Measurements from ENCODE around the gene RUNX1. TPM values are rescaled to one million over a fixed set of nuclear protein-coding genes. Genes with fewer than 3 reads are reported as not detected.
A peak's percentile ranks its signal among the peaks of the same experiment; 100 is the strongest.
"Not testable (repeated sequence)": the region's sequence is repeated elsewhere in the genome, so short reads cannot be mapped to it uniquely, and the experiment has no call there.

Gene RUNX1
- total and polyA plus RNA-seq, 2 of the 13 experiments (the other 11 are each of a cell fraction or from before 2014, with no cell fraction given), result 5.4 to 6.4 TPM

- H3K27me3 ChIP-seq (ENCODE audit: control insufficient read depth in 1 of 2, insufficient read depth in 2 of 2, low read length in 2 of 2), result no peaks in the 10 kb centered on the region
- intact Hi-C loops (cut with micrococcal nuclease; ENCODE audit: unreplicated experiment) (loop anchor here (10.0 kb wide), 1 partner anchor 57 kb away; no protein-coding TSS in a partner anchor), in situ Hi-C loops (cut with HindIII; ENCODE audit: extremely low pct_ligation_motif_present, low pct_unique_long_range_greater_than_20kb) (no loop called here)
- DNase-seq (ENCODE audit: low spot score) (peak; percentile 42), ATAC-seq (peak; percentile 43; the same call in 1 of the 3 replicates), FAIRE-seq (no peak)
- H4K20me1 ChIP-seq (ENCODE audit: insufficient read depth, low read length), result no peaks in the 10 kb centered on the region
- BruUV-seq (replicated peaks), result no TSS peak
- H3K36me3 ChIP-seq (replicated peaks in 1 of 2; ENCODE audit: control insufficient read depth in 1 of 2, insufficient read depth in 2 of 2, low read length in 2 of 2), result no peaks in the 10 kb centered on the region
- ChIA-PET CTCF (ENCODE audit: low intra/inter-chr PET ratio, low total read pairs) (no interaction called here), POLR2A (no interaction called here)
- no peak overlapping the region for H3K4me3 ChIP-seq (replicated peaks in 1 of 3; ENCODE audit: insufficient read depth in 1 of 3, low read depth in 2 of 3, low read length in 3 of 3)
- H3K9ac ChIP-seq (ENCODE audit: insufficient read depth, low read depth, low read length), result no peak overlapping the region
- no peaks in the 10 kb centered on the region for H3K9me3 ChIP-seq (ENCODE audit: low read length)
- no peak overlapping the region for H2AFZ ChIP-seq (ENCODE audit: low read length)
- TF ChIP-seq CCAR2 (optimal IDR thresholded peaks at IDR 0.05; ENCODE audit: low read depth, low read length) (no peak), CREB1 (IDR thresholded peaks at IDR 0.05) (peak; percentile 15; the same call in 1 of the 2 replicates), CREB1 (CRISPR knock-in tag; IDR thresholded peaks at IDR 0.05) (no peak), ZBTB3 (CRISPR knock-in tag; IDR thresholded peaks at IDR 0.05; ENCODE audit: borderline replicate concordance, low read depth) (no peak), BCL6 (CRISPR knock-in tag; IDR thresholded peaks at IDR 0.05) (no peak), ZMAT5 (CRISPR knock-in tag; IDR thresholded peaks at IDR 0.05; ENCODE audit: borderline replicate concordance, low read depth) (no peak), HOXA3 (CRISPR knock-in tag; IDR thresholded peaks at IDR 0.05) (no peak), NFKBIZ (CRISPR knock-in tag; IDR thresholded peaks at IDR 0.05) (no peak), CENPT (CRISPR knock-in tag; IDR thresholded peaks at IDR 0.05; ENCODE audit: low read depth) (no peak), ZNF839 (CRISPR knock-in tag; IDR thresholded peaks at IDR 0.05; ENCODE audit: borderline replicate concordance) (no peak), TBX2 (CRISPR knock-in tag; IDR thresholded peaks at IDR 0.05; ENCODE audit: borderline replicate concordance) (no peak), FOSL2 (CRISPR knock-in tag; IDR thresholded peaks at IDR 0.05) (peak; percentile 82)
- TF ChIP-seq, protein P1, sequence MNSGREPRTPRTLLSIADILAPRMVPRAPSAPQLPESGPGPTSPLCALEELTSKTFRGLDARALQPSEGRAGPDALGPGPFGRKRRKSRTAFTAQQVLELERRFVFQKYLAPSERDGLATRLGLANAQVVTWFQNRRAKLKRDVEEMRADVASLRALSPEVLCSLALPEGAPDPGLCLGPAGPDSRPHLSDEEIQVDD (CRISPR knock-in tag; IDR thresholded peaks at IDR 0.05; ENCODE audit: borderline replicate concordance), result no peak
- H3K79me2 ChIP-seq (ENCODE audit: insufficient read depth, low read length), result no peaks in the 10 kb centered on the region
- no peak overlapping the region for H3K4me2 ChIP-seq (ENCODE audit: low read depth, low read length)
- no peak overlapping the region for H3K27ac ChIP-seq (ENCODE audit: extremely low read length, insufficient read depth, low read length)
- WGBS (ENCODE audit: low lambda C conversion rate), result 76% methylated on average over 10 of the region's 10 CpGs
- peaks cover 62% of the 10 kb centered on the region for H3K4me1 ChIP-seq (ENCODE audit: insufficient read depth, low read length)
These were observed 81.4 kb downstream of the RUNX1 start for GRCh38 chr21:34967509-34968289.

- 87% methylated on average over 11 of the region's 11 CpGs for WGBS (ENCODE audit: low lambda C conversion rate)
These were observed 82.2 kb downstream of the RUNX1 start for GRCh38 chr21:34966881-34967280.

More at GRCh38 chr21:34966881-34967280, 82.2 kb downstream of the RUNX1 start:
- in situ Hi-C loops (cut with HindIII; ENCODE audit: extremely low pct_ligation_motif_present, low pct_unique_long_range_greater_than_20kb); FAIRE-seq; DNase-seq (ENCODE audit: low spot score); H3K9ac ChIP-seq (ENCODE audit: insufficient read depth, low read depth, low read length); H3K36me3 ChIP-seq (replicated peaks in 1 of 2; ENCODE audit: control insufficient read depth in 1 of 2, insufficient read depth in 2 of 2, low read length in 2 of 2); H3K9me3 ChIP-seq (ENCODE audit: low read length); BruUV-seq (replicated peaks); H2AFZ ChIP-seq (ENCODE audit: low read length); H3K4me2 ChIP-seq (ENCODE audit: low read depth, low read length); H3K27ac ChIP-seq (ENCODE audit: extremely low read length, insufficient read depth, low read length); H4K20me1 ChIP-seq (ENCODE audit: insufficient read depth, low read length); ATAC-seq; H3K27me3 ChIP-seq (ENCODE audit: control insufficient read depth in 1 of 2, insufficient read depth in 2 of 2, low read length in 2 of 2); H3K4me3 ChIP-seq (replicated peaks in 1 of 3; ENCODE audit: insufficient read depth in 1 of 3, low read depth in 2 of 3, low read length in 3 of 3); CTCF ChIA-PET (ENCODE audit: low intra/inter-chr PET ratio, low total read pairs); H3K79me2 ChIP-seq (ENCODE audit: insufficient read depth, low read length); POLR2A ChIA-PET: not testable (repeated sequence)
- intact Hi-C loops (cut with micrococcal nuclease; ENCODE audit: unreplicated experiment), result loop anchor here (10.0 kb wide), 1 partner anchor 58 kb away; no protein-coding TSS in a partner anchor
- H3K4me1 ChIP-seq (ENCODE audit: insufficient read depth, low read length), result peaks cover 65% of the 10 kb centered on the region

Measured in HepG2 (cell line).